Right renal pelvis (tissue), 4 donors: Measurements from ENCODE around the gene TMED6. TPM values are rescaled to one million over a fixed set of nuclear protein-coding genes. Genes with fewer than 3 reads are reported as not detected.

Source experiments
- DNase-seq, 4 donors: peaks; one replicate each; pipeline ENCODE4 v3.0.0-alpha.2; 2013; ENCODE audit warnings: low read depth in 4 of 4, low spot score in 3 of 4, missing footprints in 1 of 4
- polyA plus RNA-seq, 4 donors: library from polyadenylated mRNA; unstranded; fragments of 120-200 nt; gene quantifications; one replicate each; pipeline ENCODE4 v1.2.1, GENCODE V29; 2013; ENCODE audit not compliant: insufficient read length in 4 of 4

TMED6 gene
- polyA plus RNA-seq, 4 donors = 2.0 to 3.7 (median 2.8) TPM

- DNase-seq = no peak
These were observed 26.9 kb downstream of the TMED6 start for GRCh38 chr16:69324585-69325253.

- no peak for DNase-seq
These were observed 27.5 kb downstream of the TMED6 start for GRCh38 chr16:69324013-69324531.

- no peak for DNase-seq
These were observed 28.2 kb downstream of the TMED6 start for GRCh38 chr16:69323415-69323814.

GRCh38 chr16:69322343-69322742 lies 29.2 kb downstream of the TMED6 start:
- no peak for DNase-seq

- DNase-seq = no peak
These were observed 30.5 kb downstream of the TMED6 start for GRCh38 chr16:69321080-69321479.

GRCh38 chr16:69320740-69321073 lies 30.9 kb downstream of the TMED6 start:
- no peak for DNase-seq

- no peak for DNase-seq
These were observed 31.5 kb downstream of the TMED6 start for GRCh38 chr16:69319826-69320739.

GRCh38 chr16:69319381-69319780 lies 32.2 kb downstream of the TMED6 start:
- DNase-seq = no peak

GRCh38 chr16:69318911-69319289 lies 32.7 kb downstream of the TMED6 start:
- DNase-seq = no peak

GRCh38 chr16:69318177-69318910 lies 33.2 kb downstream of the TMED6 start:
- no peak for DNase-seq

GRCh38 chr16:69316595-69317034 lies 35.0 kb downstream of the TMED6 start:
- no peak for DNase-seq

GRCh38 chr16:69315486-69316311 lies 35.9 kb downstream of the TMED6 start:
- no peak for DNase-seq

GRCh38 chr16:69314534-69314933 lies 37.1 kb downstream of the TMED6 start:
- no peak for DNase-seq

GRCh38 chr16:69313469-69313868 lies 38.1 kb downstream of the TMED6 start:
- DNase-seq = no peak

- no peak for DNase-seq
These were observed 39.8 kb downstream of the TMED6 start for GRCh38 chr16:69311533-69312387.

GRCh38 chr16:69310653-69311532 lies 40.7 kb downstream of the TMED6 start, which contains the start of gene VPS4A:
Gene VPS4A, plus strand, starts transcription at chr16:69311350. Its CDS starts 162 bp downstream, at chr16:69311512.
- peak; percentile 88 to 92 (median 92) for DNase-seq

- DNase-seq = no peak
These were observed 42.3 kb downstream of the TMED6 start for GRCh38 chr16:69309316-69309715.

- no peak for DNase-seq
These were observed 43.7 kb downstream of the TMED6 start for GRCh38 chr16:69307856-69308255.
